ENCODE results near the gene IMPG2. TPM values are rescaled to one million over a fixed set of nuclear protein-coding genes. Genes with fewer than 3 reads are reported as not detected.

IMPG2 gene
- total RNA-seq, 1 experiment from 2014 or later: 0.04 TPM

GRCh38 chr3:101292027-101292426, 28.3 kb downstream of the IMPG2 start:
- ChIA-PET POLR2A (no interaction called here), CTCF (no interaction called here)
- Mint-ChIP-seq H3K4me3 (no peak overlapping the region), H3K27ac (no peak overlapping the region), H3K9me3 (peaks cover 23% of the 10 kb centered on the region), H3K4me1 (peaks cover 2% of the 10 kb centered on the region; the same call in 1 of the 2 replicates), H3K27me3 (ENCODE audit: low read depth) (peaks cover 16% of the 10 kb centered on the region), H3K36me3 (no peaks in the 10 kb centered on the region)
- DNase-seq (ENCODE audit: low spot score) (no peak), ATAC-seq (no peak)
- TF ChIP-seq ZBTB43 (CRISPR knock-in tag; IDR thresholded peaks at IDR 0.05) (no peak), KAT7 (CRISPR knock-in tag; IDR thresholded peaks at IDR 0.05; ENCODE audit: borderline replicate concordance) (no peak), USF1 (CRISPR knock-in tag; IDR thresholded peaks at IDR 0.05) (no peak), ZNF416 (CRISPR knock-in tag; IDR thresholded peaks at IDR 0.05) (no peak), CREM (CRISPR knock-in tag; IDR thresholded peaks at IDR 0.05) (no peak), GTF2I (CRISPR knock-in tag; conservative IDR thresholded peaks at IDR 0.05) (no peak), NR2C2 (CRISPR knock-in tag; IDR thresholded peaks at IDR 0.05) (no peak), TCF7 (CRISPR knock-in tag; IDR thresholded peaks at IDR 0.05; ENCODE audit: low read depth) (no peak), ZNF281 (CRISPR knock-in tag; IDR thresholded peaks at IDR 0.05) (no peak), IRF1 (CRISPR knock-in tag; IDR thresholded peaks at IDR 0.05) (no peak), JUN (CRISPR knock-in tag; IDR thresholded peaks at IDR 0.05) (no peak), MYBL2 (CRISPR knock-in tag; IDR thresholded peaks at IDR 0.05) (no peak)

DNA sequence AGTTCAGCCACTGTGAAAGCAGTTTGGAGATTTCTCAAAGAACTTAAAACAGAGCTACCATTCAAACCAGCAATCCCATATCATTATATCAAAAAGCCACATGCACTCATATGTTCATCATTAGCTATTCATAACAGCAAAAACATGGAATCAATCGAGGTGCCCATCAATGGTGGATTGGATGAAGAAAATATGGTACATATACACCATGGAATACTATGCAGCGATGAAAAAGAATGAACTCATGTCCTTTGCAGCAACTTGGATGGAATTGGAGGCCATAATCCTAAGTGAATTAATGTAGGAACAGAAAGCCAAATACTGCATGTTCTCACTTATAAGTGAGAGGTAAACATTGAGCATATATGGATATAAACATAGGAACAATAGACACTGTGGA, 32.1 kb downstream of the IMPG2 start:
- ChIA-PET CTCF (no interaction called here), POLR2A (no interaction called here)
- Mint-ChIP-seq H3K36me3 (no peaks in the 10 kb centered on the region), H3K4me3 (no peak overlapping the region), H3K27me3 (ENCODE audit: low read depth) (peaks cover 7% of the 10 kb centered on the region; the same call in 1 of the 2 replicates), H3K27ac (no peak overlapping the region), H3K9me3 (peaks cover 13% of the 10 kb centered on the region), H3K4me1 (peaks cover 2% of the 10 kb centered on the region; the same call in 1 of the 2 replicates)
- no peak for ATAC-seq
- DNase-seq (ENCODE audit: low spot score): no peak
- no peak for TF ChIP-seq CREB1 (CRISPR knock-in tag; IDR thresholded peaks at IDR 0.05)
- TF ChIP-seq ATF1 (CRISPR knock-in tag; IDR thresholded peaks at IDR 0.05): no peak
- no peak for TF ChIP-seq FOXP1 (CRISPR knock-in tag; IDR thresholded peaks at IDR 0.05; ENCODE audit: borderline replicate concordance)
- TF ChIP-seq, protein P1, sequence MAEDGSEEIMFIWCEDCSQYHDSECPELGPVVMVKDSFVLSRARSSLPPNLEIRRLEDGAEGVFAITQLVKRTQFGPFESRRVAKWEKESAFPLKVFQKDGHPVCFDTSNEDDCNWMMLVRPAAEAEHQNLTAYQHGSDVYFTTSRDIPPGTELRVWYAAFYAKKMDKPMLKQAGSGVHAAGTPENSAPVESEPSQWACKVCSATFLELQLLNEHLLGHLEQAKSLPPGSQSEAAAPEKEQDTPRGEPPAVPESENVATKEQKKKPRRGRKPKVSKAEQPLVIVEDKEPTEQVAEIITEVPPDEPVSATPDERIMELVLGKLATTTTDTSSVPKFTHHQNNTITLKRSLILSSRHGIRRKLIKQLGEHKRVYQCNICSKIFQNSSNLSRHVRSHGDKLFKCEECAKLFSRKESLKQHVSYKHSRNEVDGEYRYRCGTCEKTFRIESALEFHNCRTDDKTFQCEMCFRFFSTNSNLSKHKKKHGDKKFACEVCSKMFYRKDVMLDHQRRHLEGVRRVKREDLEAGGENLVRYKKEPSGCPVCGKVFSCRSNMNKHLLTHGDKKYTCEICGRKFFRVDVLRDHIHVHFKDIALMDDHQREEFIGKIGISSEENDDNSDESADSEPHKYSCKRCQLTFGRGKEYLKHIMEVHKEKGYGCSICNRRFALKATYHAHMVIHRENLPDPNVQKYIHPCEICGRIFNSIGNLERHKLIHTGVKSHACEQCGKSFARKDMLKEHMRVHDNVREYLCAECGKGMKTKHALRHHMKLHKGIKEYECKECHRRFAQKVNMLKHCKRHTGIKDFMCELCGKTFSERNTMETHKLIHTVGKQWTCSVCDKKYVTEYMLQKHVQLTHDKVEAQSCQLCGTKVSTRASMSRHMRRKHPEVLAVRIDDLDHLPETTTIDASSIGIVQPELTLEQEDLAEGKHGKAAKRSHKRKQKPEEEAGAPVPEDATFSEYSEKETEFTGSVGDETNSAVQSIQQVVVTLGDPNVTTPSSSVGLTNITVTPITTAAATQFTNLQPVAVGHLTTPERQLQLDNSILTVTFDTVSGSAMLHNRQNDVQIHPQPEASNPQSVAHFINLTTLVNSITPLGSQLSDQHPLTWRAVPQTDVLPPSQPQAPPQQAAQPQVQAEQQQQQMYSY (CRISPR knock-in tag; IDR thresholded peaks at IDR 0.05): no peak
- no peak for TF ChIP-seq ZNF232 (CRISPR knock-in tag; IDR thresholded peaks at IDR 0.05)
- no peak for TF ChIP-seq SOX15 (CRISPR knock-in tag; IDR thresholded peaks at IDR 0.05)
- TF ChIP-seq HMGA2 (CRISPR knock-in tag; IDR thresholded peaks at IDR 0.05): no peak
- TF ChIP-seq USF1 (CRISPR knock-in tag; IDR thresholded peaks at IDR 0.05): no peak
- TF ChIP-seq OVOL2 (CRISPR knock-in tag; IDR thresholded peaks at IDR 0.05; ENCODE audit: borderline replicate concordance): no peak
- no peak for TF ChIP-seq TCF7 (CRISPR knock-in tag; IDR thresholded peaks at IDR 0.05; ENCODE audit: low read depth)
- no peak for TF ChIP-seq TEAD1 (CRISPR knock-in tag; IDR thresholded peaks at IDR 0.05)
- TF ChIP-seq, protein P2, sequence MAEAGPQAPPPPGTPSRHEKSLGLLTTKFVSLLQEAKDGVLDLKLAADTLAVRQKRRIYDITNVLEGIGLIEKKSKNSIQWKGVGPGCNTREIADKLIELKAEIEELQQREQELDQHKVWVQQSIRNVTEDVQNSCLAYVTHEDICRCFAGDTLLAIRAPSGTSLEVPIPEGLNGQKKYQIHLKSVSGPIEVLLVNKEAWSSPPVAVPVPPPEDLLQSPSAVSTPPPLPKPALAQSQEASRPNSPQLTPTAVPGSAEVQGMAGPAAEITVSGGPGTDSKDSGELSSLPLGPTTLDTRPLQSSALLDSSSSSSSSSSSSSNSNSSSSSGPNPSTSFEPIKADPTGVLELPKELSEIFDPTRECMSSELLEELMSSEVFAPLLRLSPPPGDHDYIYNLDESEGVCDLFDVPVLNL (CRISPR knock-in tag; IDR thresholded peaks at IDR 0.05; ENCODE audit: borderline replicate concordance, low read depth): no peak
- TF ChIP-seq SMAD3 (CRISPR knock-in tag; IDR thresholded peaks at IDR 0.05; ENCODE audit: borderline replicate concordance): no peak
- TF ChIP-seq CBFB (CRISPR knock-in tag; IDR thresholded peaks at IDR 0.05; ENCODE audit: low read depth): no peak
- TF ChIP-seq SP1 (CRISPR knock-in tag; conservative IDR thresholded peaks at IDR 0.05): no peak
